Neural cell (in vitro differentiated cells): Measurements from ENCODE around the gene HOXC5.

ENCODE experiments used
- CTCF ChIP-seq: fragments of 450-650 bp; IDR thresholded peaks from 2 replicates; pipeline ENCODE4 v1.5.1; 2014; ENCODE audit warnings: antibody characterized with exemption, mild to moderate bottlenecking, moderate library complexity; ENCODE audit not compliant: poor library complexity, severe bottlenecking
- EP300 ChIP-seq: fragments of 450-650 bp; conservative IDR thresholded peaks from 2 replicates; pipeline ENCODE4 v1.6.1; 2014; ENCODE audit warnings: antibody characterized with exemption, mild to moderate bottlenecking, moderate library complexity; ENCODE audit not compliant: poor library complexity, severe bottlenecking
- EZH2 ChIP-seq: fragments of 200-600, 300-800 bp; shearing (Covaris generic), sonication (generic); IDR thresholded peaks from 2 replicates; pipeline ENCODE4 v1.6.1; 2014; ENCODE audit warnings: antibody characterized with exemption, low read length, borderline replicate concordance, mild to moderate bottlenecking; ENCODE audit not compliant: insufficient read depth, poor library complexity, severe bottlenecking
- POLR2AphosphoS5 ChIP-seq: IDR thresholded peaks from 2 replicates; pipeline ENCODE4 v1.6.1; 2012
- RAD21 ChIP-seq: fragments of 450-650 bp; conservative IDR thresholded peaks from 2 replicates; pipeline ENCODE4 v1.6.1; 2014; ENCODE audit warnings: antibody characterized with exemption, mild to moderate bottlenecking, moderate library complexity

DNA sequence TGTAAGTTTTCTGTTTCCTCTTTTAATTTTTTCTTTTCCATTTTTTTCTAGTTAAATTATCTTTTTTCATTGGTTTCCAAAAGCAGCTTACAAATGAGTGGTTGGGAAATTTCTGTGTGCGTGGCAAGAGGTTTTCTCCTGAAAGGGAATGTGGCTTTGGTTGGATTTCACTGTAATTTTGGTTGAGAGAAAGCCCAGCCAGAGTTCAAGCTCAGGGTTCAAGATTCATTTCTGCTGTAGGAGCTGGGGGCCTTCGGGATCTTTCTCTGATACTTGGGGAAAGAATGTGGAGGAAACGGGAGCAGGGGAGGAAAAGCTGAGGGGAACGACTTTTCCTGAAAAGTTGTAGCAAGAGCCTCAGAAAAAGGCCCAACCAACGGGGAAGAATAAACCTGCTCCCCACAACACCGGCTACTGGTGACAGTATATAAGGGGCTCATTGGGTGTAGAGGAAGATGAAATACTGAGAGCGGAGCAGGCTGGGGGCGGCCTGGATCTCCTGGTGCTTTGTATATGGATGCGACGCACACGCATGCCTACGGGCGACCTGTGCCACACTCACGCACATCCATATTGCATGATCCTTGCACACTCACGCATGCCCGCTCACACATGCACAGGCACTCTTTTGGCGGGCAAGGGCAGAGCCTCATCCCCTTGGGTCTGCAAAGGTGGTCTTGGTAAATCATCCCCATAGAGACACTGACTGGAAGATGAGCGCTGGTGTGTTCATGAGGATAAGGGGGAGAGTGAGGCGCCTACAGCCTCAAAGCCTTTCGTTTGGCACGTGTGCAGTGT is 46.0 kb upstream of the HOXC5 start:
- TF ChIP-seq CTCF: no peak
- no peak for TF ChIP-seq POLR2AphosphoS5
- no peak for TF ChIP-seq EZH2
- no peak for TF ChIP-seq RAD21
- no peak for TF ChIP-seq EP300
